Neuronal stem cell (in vitro differentiated cells): ENCODE data around the gene CCDC87.
A peak's percentile ranks its signal among the peaks of the same experiment; 100 is the strongest.

Source experiments
- DNase-seq: peaks from one replicate; pipeline ENCODE4 v3.0.0-alpha.2; 2013; ENCODE audit warnings: low spot score
- H2AFZ ChIP-seq: one replicate; pipeline ENCODE4 v1.6.1; 2013; ENCODE audit warnings: mild to moderate bottlenecking, low read length, inconsistent platforms
- H2AK5ac ChIP-seq: 2 replicates; pipeline ENCODE4 v1.6.1; 2013; ENCODE audit warnings: low read depth, mild to moderate bottlenecking, inconsistent platforms, low read length, moderate library complexity, mixed read lengths
- H2BK120ac ChIP-seq: 2 replicates; pipeline ENCODE4 v1.6.1; 2013; ENCODE audit warnings: low read depth, mild to moderate bottlenecking, inconsistent platforms, low read length, moderate library complexity, mixed read lengths
- H2BK12ac ChIP-seq: one replicate; pipeline ENCODE4 v1.6.1; 2013; ENCODE audit warnings: low read length, inconsistent platforms
- H2BK15ac ChIP-seq: 2 replicates; pipeline ENCODE4 v1.6.1; 2013; ENCODE audit warnings: mild to moderate bottlenecking, low read length, inconsistent platforms, mixed read lengths
- H2BK5ac ChIP-seq: one replicate; pipeline ENCODE4 v1.6.1; 2013; ENCODE audit warnings: inconsistent platforms, mild to moderate bottlenecking, low read length, moderate library complexity
- H3K14ac ChIP-seq: one replicate; pipeline ENCODE4 v1.6.1; 2013; ENCODE audit warnings: low read length, inconsistent platforms
- H3K18ac ChIP-seq: 2 replicates; pipeline ENCODE4 v1.6.1; 2013; ENCODE audit warnings: low read length, inconsistent platforms
- H3K23ac ChIP-seq: 2 replicates; pipeline ENCODE4 v1.6.1; 2013; ENCODE audit warnings: low read depth, mild to moderate bottlenecking, mixed read lengths, low read length, inconsistent platforms; ENCODE audit not compliant: poor library complexity
- H3K27ac ChIP-seq: replicated peaks from 3 replicates; pipeline ENCODE4 v1.5.1; 2013; ENCODE audit warnings: low read length, inconsistent platforms
- H3K27me3 ChIP-seq, 3 experiments: 2 replicates each; pipeline ENCODE4 v1.6.1; 2013; ENCODE audit warnings: low read length in 3 of 3, mild to moderate bottlenecking in 2 of 3, inconsistent platforms in 1 of 3, low read depth in 1 of 3, mixed read lengths in 1 of 3, moderate library complexity in 1 of 3; ENCODE audit not compliant: control insufficient read depth in 3 of 3, insufficient read depth in 3 of 3
- H3K36me3 ChIP-seq, 2 donors: replicated peaks in 1 of 2; 2 replicates each; pipeline ENCODE4 v1.6.1; 2013; ENCODE audit warnings: low read length in 2 of 2; ENCODE audit not compliant: control insufficient read depth in 2 of 2, insufficient read depth in 2 of 2
- H3K4ac ChIP-seq: 2 replicates; pipeline ENCODE4 v1.6.1; 2013; ENCODE audit warnings: inconsistent platforms, mild to moderate bottlenecking, low read length, moderate library complexity
- H3K4me1 ChIP-seq, 2 donors: 1 replicate in 1 of 2; 2 replicates in 1 of 2; pipeline ENCODE4 v1.6.1; 2013; ENCODE audit warnings: low read length in 2 of 2, low read depth in 1 of 2; ENCODE audit not compliant: control insufficient read depth in 2 of 2, insufficient read depth in 1 of 2
- H3K4me2 ChIP-seq: one replicate; pipeline ENCODE4 v1.6.1; 2013; ENCODE audit warnings: mild to moderate bottlenecking, low read length, inconsistent platforms; ENCODE audit not compliant: insufficient read depth, poor library complexity, severe bottlenecking
- H3K4me3 ChIP-seq, 2 donors: 2 replicates each; pipeline ENCODE4 v1.5.1; 2013; ENCODE audit warnings: low read length in 2 of 2, mild to moderate bottlenecking in 2 of 2, inconsistent platforms in 1 of 2, moderate library complexity in 1 of 2
- H3K79me1 ChIP-seq: one replicate; pipeline ENCODE4 v1.6.1; 2013; ENCODE audit warnings: low read depth, mild to moderate bottlenecking, inconsistent platforms, low read length, moderate library complexity
- H3K9ac ChIP-seq: one replicate; pipeline ENCODE4 v1.6.1; 2013; ENCODE audit warnings: mild to moderate bottlenecking, low read depth, low read length, inconsistent platforms; ENCODE audit not compliant: poor library complexity
- H3K9me3 ChIP-seq, 2 donors: replicated peaks in 1 of 2; 2 replicates each; pipeline versions ENCODE3 to v1.6.1; 2013; ENCODE audit warnings: low read length in 2 of 2, mild to moderate bottlenecking in 2 of 2, inconsistent platforms in 1 of 2, low read depth in 1 of 2, mixed read lengths in 1 of 2, moderate library complexity in 1 of 2; ENCODE audit not compliant: control insufficient read depth in 2 of 2, insufficient read depth in 1 of 2
- H4K8ac ChIP-seq: one replicate; pipeline ENCODE4 v1.6.1; 2013; ENCODE audit warnings: low read depth, mild to moderate bottlenecking, inconsistent platforms, low read length, moderate library complexity
- H4K91ac ChIP-seq: one replicate; pipeline ENCODE4 v1.6.1; 2013; ENCODE audit warnings: low read length, low read depth, mild to moderate bottlenecking, inconsistent platforms; ENCODE audit not compliant: poor library complexity
- WGBS, 2 donors: extraction: QIAGEN DNeasy Blood & Tissue Kit; methylation state at CpG; one replicate each; pipeline ENCODE4 v1.1.7; 2013; ENCODE audit warnings: missing lambda C conversion rate in 2 of 2, mixed read lengths in 1 of 2; ENCODE audit not compliant: insufficient read length in 2 of 2, insufficient replicate concordance in 1 of 2; ENCODE audit errors: extremely low coverage in 2 of 2; 5-methylcytosine and 5-hydroxymethylcytosine counted together

CCDC87 gene

DNA sequence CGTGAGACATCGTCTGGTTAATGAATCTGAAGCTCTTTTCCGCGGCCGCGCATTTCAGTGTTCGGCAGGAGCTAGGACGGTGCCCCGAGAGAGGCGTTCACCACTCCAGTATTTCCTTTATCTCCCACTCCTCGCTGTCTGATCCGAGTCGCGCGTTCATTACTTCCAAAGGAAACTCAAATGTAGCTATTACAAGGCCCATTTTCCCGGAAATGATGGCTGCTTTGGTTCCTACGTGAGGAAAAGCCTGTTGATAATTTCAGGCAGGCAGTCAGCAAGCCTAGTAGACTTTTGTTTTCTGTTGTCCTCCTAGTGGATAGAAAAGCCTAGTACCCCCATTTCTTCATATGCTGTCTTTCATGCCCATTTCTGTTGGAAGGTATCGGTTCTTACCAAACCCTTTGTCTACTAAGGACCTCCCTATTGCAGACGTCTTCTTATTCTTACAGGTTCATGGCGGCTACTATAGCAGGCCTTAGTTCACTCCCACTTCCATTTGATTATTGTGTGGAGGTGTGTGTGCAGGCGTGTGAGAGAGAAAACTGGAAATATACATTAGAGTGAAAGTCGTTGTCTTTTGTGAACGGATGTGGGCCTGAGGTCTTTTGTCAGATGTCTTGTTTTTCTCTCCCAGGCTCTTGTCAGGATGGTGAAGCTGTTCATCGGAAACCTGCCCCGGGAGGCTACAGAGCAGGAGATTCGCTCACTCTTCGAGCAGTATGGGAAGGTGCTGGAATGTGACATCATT lies 46.4 kb upstream of the CCDC87 start:
- H3K4me1 ChIP-seq, result peaks cover 14 to 32% of the 10 kb centered on the region in 2 donors
- no peak overlapping the region for H3K9ac ChIP-seq
- H3K36me3 ChIP-seq, result peaks cover 26 to 76% of the 10 kb centered on the region in 2 donors
- no peak overlapping the region for H2BK120ac ChIP-seq
- no peak overlapping the region for H2BK15ac ChIP-seq
- no peaks in the 10 kb centered on the region for H3K27me3 ChIP-seq
- peak overlapping the region; percentile 67 for H2AFZ ChIP-seq
- H2BK12ac ChIP-seq, result no peak overlapping the region
- H3K18ac ChIP-seq, result peak overlapping the region; percentile 8
- no peak overlapping the region for H3K23ac ChIP-seq
- no peak for DNase-seq
- H4K91ac ChIP-seq, result no peak overlapping the region
- peak overlapping the region; percentile 93 for H3K4me3 ChIP-seq
- no CpG with 5 or more reads among the region's 27 CpGs for WGBS, 2 donors
- H3K9me3 ChIP-seq, result no peaks in the 10 kb centered on the region
- no peak overlapping the region for H4K8ac ChIP-seq
- H2AK5ac ChIP-seq, result no peak overlapping the region
- peak overlapping the region; percentile 78 for H3K4me2 ChIP-seq
- H3K27ac ChIP-seq, result peak overlapping the region; percentile 79
- H3K14ac ChIP-seq, result no peak overlapping the region
- no peak overlapping the region for H3K4ac ChIP-seq
- no peak overlapping the region for H2BK5ac ChIP-seq
- H3K79me1 ChIP-seq, result peaks cover 6% of the 10 kb centered on the region

- Histone ChIP-seq H3K9me3 (no peaks in the 10 kb centered on the region), H3K4me3 (peak within 1 kb of the TSS; percentile 93), H3K79me1 (no peaks in the 10 kb centered on the region), H3K4me1 (peaks cover 12 to 32% of the 10 kb centered on the region in 2 donors), H3K18ac (peak within 1 kb of the TSS; percentile 58), H3K36me3 (peaks cover 20 to 75% of the 10 kb centered on the region in 2 donors), H3K27me3 (no peaks in the 10 kb centered on the region), H3K27ac (peak within 1 kb of the TSS; percentile 79), H4K91ac (no peak within 1 kb of the TSS), H4K8ac (no peak within 1 kb of the TSS), H2AFZ (peak within 1 kb of the TSS; percentile 83), H2BK5ac (no peak within 1 kb of the TSS), H3K4me2 (peak within 1 kb of the TSS; percentile 78), H2BK12ac (no peak within 1 kb of the TSS), H2BK120ac (no peak within 1 kb of the TSS), H3K23ac (peak within 1 kb of the TSS; percentile 1), H3K4ac (no peak within 1 kb of the TSS), H3K9ac (peak within 1 kb of the TSS; percentile 90), H2AK5ac (peak within 1 kb of the TSS; percentile 40), H2BK15ac (no peak within 1 kb of the TSS), H3K14ac (no peak within 1 kb of the TSS)
- DNase-seq, result peak; percentile 100
- WGBS, 2 donors, result no CpG with 5 or more reads among the region's 63 CpGs
Measured at GRCh38 chr11:66638177-66639065, 45.6 kb upstream of the CCDC87 start, which contains the start of gene RBM4. Gene RBM4 (plus strand): TSS chr11:66638703. CDS start chr11:66639712, 1,009 bp downstream.

DNA sequence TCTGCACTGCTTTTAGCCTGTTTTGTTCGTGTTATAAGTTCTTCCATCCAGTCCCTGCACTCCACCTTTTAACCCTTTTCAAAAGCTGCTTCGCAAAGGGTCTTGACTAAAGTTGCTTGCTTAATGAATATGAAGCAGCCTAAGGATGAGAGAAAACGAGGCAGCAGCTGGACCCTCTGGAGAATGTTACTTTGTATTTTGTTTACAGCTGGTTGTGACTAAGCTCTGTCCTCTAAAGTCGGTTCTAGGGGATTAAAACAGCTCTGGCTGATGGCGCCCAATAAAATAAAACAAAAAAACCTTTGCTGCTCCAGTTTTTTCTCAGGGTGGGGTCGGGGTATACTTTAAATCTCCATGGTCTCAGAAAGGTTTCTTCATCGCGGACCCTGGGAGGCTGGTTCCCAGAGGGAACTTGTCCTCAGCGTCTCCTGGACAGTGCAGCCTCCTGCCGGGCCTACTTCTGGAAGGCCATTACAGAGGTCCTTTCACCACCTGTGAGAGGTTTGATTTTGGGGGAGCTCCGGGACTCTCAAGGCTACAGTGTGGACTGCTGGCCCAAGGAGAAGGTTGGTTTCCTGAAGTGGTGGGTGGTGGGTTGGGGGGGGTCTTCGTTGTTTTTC lies 44.8 kb upstream of the CCDC87 start:
- Histone ChIP-seq H3K79me1 (no peaks in the 10 kb centered on the region), H2AK5ac (peak overlapping the region; percentile 40), H3K4ac (no peak overlapping the region), H3K4me1 (peaks cover 10 to 32% of the 10 kb centered on the region in 2 donors), H4K8ac (no peak overlapping the region), H3K27me3 (no peaks in the 10 kb centered on the region), H3K36me3 (peaks cover 18 to 75% of the 10 kb centered on the region in 2 donors), H2AFZ (peak overlapping the region; percentile 83), H3K14ac (no peak overlapping the region), H3K4me3 (peak overlapping the region; percentile 50 to 53), H4K91ac (no peak overlapping the region), H2BK15ac (no peak overlapping the region), H3K9me3 (no peaks in the 10 kb centered on the region), H2BK120ac (no peak overlapping the region), H3K23ac (no peak overlapping the region), H2BK12ac (no peak overlapping the region), H3K27ac (peak overlapping the region; percentile 75), H3K4me2 (peak overlapping the region; percentile 28), H2BK5ac (no peak overlapping the region), H3K18ac (peak overlapping the region; percentile 58), H3K9ac (no peak overlapping the region)
- WGBS, 2 donors, result no CpG with 5 or more reads among the region's 12 CpGs
- peak; percentile 20 for DNase-seq
